Activated naive CD4-positive, alpha-beta T cell treated with anti-CD3 and anti-CD28 coated beads, Interleukin-2, amount 50 U/mL, for 16 hours (primary cell): ENCODE measurements around the gene GFRA1.

Experiments
- DNase-seq: peaks from one replicate; pipeline ENCODE4 v3.0.0-alpha.2; 2020

GFRA1 gene

GRCh38 chr10:116093031-116093430, 180.0 kb downstream of the GFRA1 start:
- DNase-seq: no peak

- no peak for DNase-seq
Observed at GRCh38 chr10:116088985-116089384, 184.0 kb downstream of the GFRA1 start.

DNA sequence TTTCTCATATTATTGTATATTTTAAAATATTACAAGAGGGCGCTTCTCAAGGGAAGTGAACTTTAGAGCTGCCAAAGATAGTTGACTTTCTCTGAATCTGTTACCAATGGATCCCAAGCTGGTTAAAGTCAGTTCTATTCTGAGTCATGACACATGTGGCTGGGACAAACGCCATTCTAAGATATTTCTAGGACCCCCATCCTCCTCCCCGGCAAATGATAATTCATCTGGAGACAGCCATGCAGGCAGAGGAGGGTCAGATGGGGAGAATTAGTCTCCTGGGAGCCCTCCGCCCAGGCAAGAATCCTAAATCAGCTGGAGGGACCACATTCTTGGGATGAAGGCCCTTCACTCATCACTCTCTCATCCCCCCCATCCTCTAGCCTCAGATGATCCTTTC, 187.7 kb downstream of the GFRA1 start:
- no peak for DNase-seq

- no peak for DNase-seq
Observed at GRCh38 chr10:116084161-116084560, 188.8 kb downstream of the GFRA1 start.

- no peak for DNase-seq
Observed at GRCh38 chr10:116083226-116083762, 189.7 kb downstream of the GFRA1 start.

DNA sequence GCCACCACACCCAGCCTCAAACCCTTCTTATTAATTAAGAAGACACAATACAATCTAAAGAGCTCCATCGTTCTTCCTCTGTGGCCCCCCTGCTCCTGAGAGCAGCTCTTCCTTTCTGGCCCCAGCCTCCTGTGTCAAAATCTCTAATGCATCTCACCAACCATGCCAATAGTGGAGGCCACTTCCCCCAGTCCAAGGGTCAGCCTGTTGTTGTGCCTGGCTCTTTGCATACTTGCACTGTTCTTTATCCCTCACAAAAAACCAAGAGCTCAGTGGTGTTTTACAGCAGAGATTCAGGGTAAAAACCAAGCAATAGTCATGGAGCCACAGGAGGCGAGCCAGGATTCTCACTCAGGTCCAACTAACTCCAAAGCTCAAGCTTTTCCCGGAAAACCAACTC, 190.2 kb downstream of the GFRA1 start:
- DNase-seq: no peak

- DNase-seq: no peak
Observed at GRCh38 chr10:116082206-116082605, 190.8 kb downstream of the GFRA1 start.

DNA sequence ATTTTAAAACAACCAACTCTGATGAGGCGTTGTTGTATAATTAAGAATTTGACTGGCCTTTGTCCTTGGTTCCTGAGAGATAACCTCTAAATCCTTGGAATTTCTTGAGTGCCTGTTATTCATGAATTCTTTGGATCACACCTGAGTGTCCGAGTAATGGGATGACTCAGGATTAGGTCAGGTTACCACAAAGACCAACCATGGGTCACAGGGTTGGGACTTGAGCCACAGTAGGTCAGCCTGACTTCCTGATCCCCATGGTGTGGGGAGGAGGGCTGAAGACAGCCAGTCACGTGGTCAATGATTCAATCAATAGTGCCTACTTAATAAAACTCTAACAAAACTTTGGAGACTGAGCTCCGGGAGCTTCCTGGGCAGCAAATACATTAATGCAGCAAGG, 192.5 kb downstream of the GFRA1 start:
- DNase-seq: no peak

DNA sequence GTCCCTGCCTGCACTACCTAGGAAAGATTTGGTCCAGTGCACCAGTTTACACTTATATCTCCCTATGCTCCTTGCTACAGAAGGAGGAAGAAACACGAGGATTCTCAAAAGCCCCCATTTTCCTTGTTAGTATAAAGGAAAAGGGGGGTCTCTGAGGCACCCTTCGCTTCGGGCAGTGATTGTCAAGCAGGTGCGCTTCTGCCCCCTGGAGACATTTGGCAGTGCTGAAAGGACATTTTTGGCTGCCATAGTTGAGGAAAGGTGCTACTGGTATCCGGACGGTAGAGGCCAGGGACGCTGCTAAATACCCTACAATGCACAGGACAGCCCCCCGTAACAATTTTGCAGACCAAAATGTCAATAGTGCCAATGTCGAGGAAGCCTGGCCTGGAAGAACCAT, 193.7 kb downstream of the GFRA1 start:
- no peak for DNase-seq

DNA sequence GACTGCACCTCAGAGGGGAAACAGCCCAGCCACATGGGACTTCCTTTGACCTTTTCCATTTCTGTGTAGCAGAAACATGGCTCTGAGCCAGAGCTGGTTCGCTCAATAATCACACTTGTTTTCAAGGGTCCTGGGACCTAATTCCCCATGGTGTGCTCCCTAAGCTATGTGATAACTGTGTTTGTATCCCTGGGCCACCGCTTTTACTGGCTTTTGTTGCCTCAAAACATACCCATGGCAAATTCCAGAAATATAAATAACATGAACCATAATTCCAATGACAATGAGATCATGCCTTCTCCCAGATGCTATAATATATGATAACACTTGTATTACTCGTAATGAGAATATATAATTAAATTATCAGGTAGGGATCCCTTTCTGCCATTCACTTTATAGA, 196.4 kb downstream of the GFRA1 start:
- DNase-seq: no peak

GRCh38 chr10:116073510-116073909, 199.5 kb downstream of the GFRA1 start:
- no peak for DNase-seq

GRCh38 chr10:116073001-116073400, 200.0 kb downstream of the GFRA1 start:
- no peak for DNase-seq

GRCh38 chr10:116071453-116072148, 201.4 kb downstream of the GFRA1 start:
- no peak for DNase-seq

DNA sequence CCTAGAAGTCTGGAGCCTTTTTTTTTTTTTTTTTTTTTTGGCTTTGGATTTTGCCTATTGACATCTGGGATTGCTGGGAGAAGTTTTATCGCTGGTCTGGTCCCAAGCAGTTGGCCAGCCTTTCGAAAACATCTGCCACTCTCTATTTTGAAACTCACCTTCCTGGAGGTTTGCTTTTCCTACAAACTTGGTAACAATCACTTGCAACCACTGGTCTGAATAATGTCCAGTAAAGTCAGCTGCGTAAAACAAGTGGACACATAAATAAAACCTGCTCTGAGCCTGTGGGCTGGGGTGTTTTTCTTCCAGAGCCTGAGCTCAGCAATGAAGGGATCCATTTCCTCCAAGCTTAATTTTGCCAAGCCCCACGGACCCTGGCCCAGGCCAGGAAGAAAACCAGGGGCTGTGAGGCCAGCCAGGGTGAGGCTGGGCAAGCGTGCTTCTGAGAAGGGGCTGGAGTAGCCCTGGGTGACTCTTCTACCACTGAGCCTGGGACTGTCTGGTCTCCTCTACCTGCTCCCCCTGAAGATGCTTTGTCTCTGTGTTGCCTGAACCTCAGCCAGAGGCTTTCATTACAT, 202.2 kb downstream of the GFRA1 start:
- no peak for DNase-seq

- DNase-seq: no peak
Observed at GRCh38 chr10:116069856-116070255, 203.2 kb downstream of the GFRA1 start.

DNA sequence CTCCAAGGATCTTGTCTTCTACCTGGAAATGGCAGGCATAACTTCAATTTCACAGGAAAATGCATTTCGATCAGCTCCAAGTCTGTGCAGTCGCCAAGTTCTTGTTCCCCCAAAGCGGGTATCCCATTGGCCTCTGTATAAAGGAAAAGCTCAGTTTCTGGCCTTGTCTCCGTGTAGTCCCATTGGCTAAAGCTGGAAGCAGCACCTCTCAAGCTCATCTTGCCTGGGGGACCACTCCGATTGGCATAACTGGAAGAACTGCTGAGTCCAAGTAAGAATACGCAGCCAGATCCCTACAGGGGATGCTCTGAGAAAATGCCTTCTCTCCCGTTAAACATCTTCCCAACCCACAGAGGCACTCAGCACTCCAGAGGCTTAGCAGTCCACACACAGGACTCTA, 205.2 kb downstream of the GFRA1 start:
- DNase-seq: no peak

DNA sequence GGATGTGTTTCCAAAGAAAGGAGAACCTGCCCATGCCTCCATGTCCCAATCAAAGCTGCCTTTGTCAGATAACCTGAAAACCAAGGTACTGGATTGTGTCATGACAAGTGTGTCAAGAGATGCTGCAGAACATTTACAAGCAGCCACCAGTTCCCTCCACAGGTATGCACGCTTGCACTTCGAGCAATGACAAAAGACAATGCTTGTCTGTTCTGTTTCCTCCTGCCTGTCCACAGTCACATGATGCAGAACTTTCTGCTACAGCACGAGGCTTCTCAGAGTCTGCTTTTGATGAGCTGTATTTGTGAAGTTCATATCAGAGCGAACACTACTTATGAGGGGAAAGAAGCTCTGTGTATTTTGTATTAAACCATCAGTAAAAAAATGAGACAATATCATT, 209.9 kb downstream of the GFRA1 start:
- DNase-seq: no peak

- no peak for DNase-seq
Observed at GRCh38 chr10:116060864-116061263, 212.1 kb downstream of the GFRA1 start.

GRCh38 chr10:116059320-116059719, 213.7 kb downstream of the GFRA1 start:
- DNase-seq: no peak

DNA sequence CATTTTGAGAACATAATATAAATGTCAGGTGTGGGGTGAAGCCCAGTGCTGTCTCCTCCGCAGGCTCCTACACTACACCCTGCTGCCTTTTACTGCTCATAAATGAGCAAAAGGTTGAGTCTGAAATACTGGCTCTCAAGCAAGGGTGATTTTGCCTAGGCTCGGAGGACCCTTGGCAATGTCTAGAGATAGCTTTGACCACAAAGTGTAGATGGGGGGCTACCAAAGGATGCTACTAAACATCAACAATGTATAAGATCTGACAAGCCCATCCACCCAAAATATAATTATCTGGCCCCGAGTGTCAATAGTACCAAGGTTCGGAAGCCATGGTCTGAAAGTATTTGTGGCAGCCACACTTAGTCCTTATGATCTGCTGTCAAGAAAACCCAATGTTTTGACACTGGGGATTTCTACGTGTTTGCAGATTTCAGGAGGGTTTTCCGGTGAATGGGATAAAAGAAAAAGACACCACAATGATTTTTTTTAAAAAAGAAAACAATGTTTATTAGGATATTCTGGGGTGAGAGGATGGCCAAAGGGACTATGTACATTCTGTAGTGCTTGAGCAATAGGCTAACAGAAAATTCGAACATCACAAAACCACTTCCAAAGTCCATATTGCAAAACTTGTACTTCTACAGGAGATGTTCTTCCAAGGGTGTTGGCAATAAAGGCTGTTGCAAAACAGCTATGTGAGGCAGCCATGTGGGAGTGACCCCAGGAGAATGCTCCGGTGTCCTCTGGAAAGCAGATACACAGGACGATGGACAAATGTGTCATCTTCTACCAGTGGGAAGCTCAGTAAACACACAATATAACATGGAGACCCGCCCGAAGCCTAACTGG, 216.3 kb downstream of the GFRA1 start:
- DNase-seq: no peak

- DNase-seq: no peak
Observed at GRCh38 chr10:116055917-116056252, 217.1 kb downstream of the GFRA1 start.

DNA sequence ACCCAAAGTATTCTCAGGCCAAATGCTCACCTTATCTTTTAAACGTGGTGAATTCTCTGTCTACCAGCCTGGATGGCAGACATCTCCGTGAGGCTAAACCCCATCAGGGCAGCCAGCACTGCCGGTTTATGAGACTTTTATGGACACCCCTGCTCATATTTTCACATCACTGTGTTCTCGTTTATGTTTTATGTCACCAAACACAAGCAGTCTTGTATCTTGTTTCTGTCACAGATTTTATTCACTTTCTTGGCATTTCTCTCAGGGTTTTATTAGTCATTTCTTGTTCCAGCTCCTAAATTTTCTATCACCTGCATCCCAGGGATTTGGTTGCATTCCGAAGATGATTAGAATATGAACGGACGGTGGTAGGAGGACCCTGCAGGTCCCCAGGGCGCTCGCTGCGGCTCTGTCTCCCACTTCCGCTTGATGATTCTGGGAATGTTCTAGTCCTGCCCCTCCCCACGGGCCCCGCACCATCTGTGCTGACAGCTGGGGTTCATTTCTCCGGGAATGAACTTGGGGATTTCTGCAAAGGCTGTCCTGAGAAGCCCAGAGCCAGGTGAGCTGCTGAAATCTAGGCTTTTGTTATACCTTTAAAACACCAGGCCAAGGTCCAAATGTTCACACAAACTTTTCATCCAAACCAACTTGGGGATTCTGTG, 217.6 kb downstream of the GFRA1 start:
- no peak for DNase-seq

- no peak for DNase-seq
Observed at GRCh38 chr10:116053910-116054309, 219.1 kb downstream of the GFRA1 start.
